Spleen (tissue), 11 donors: ENCODE results near the gene BHLHA9. TPM values are rescaled to one million over a fixed set of nuclear protein-coding genes. Genes with fewer than 3 reads are reported as not detected.

ENCODE experiments used
- DNase-seq: peaks from one replicate; pipeline ENCODE4 v3.0.0-alpha.2; 2020
- H3K27ac ChIP-seq, 8 donors: fragments of 200-600 bp; sonication (generic) in 7 of 8; 1 replicate in 4 of 8; 2 replicates in 4 of 8; pipeline versions ENCODE4 v1.5.0 to v1.8.0; 2016 to 2021; ENCODE audit warnings: inconsistent platforms in 4 of 8, mild to moderate bottlenecking in 4 of 8, moderate library complexity in 1 of 8
- H3K27me3 ChIP-seq, 7 donors: fragments of 200-600 bp; sonication (generic) in 6 of 7; replicated peaks in 1 of 7; 1 replicate in 4 of 7; 2 replicates in 3 of 7; pipeline versions ENCODE4 v1.5.0 to v1.8.0; 2016 to 2021; ENCODE audit warnings: inconsistent platforms in 3 of 7, mild to moderate bottlenecking in 1 of 7
- H3K36me3 ChIP-seq, 6 donors: fragments of 200-600 bp; sonication (generic) in 5 of 6; 1 replicate in 4 of 6; 2 replicates in 2 of 6; pipeline versions ENCODE4 v1.5.0 to v1.8.0; 2016 to 2021; ENCODE audit warnings: inconsistent platforms in 2 of 6
- H3K4me1 ChIP-seq, 6 donors: fragments of 200-600 bp; sonication (generic) in 5 of 6; 1 replicate in 3 of 6; 2 replicates in 3 of 6; pipeline versions ENCODE4 v1.5.0 to v1.8.0; 2016 to 2021; ENCODE audit warnings: inconsistent platforms in 3 of 6
- H3K4me3 ChIP-seq, 8 donors: fragments of 200-600 bp; sonication (generic) in 7 of 8; 1 replicate in 4 of 8; 2 replicates in 4 of 8; pipeline versions ENCODE4 v1.5.0 to v1.8.0; 2016 to 2021; ENCODE audit warnings: inconsistent platforms in 4 of 8, mild to moderate bottlenecking in 4 of 8, moderate library complexity in 2 of 8
- H3K9me3 ChIP-seq, 8 donors: fragments of 200-600 bp; sonication (generic) in 7 of 8; 1 replicate in 4 of 8; 2 replicates in 4 of 8; pipeline versions ENCODE4 v1.5.0 to v1.8.0; 2016 to 2021; ENCODE audit warnings: inconsistent platforms in 4 of 8
- CTCF ChIP-seq, 11 experiments: fragments of 200-600 bp in 7 of 11; fragments of 450-650 bp in 4 of 11; sonication (generic) in 4 of 11; IDR thresholded peaks in 8 of 11; conservative IDR thresholded peaks in 3 of 11; 1 replicate in 7 of 11; 2 replicates in 4 of 11; pipeline versions ENCODE4 v1.4.0 to v1.8.0; 2016 to 2021; ENCODE audit warnings: antibody characterized with exemption in 11 of 11, inconsistent platforms in 4 of 11, mild to moderate bottlenecking in 1 of 11
- POLR2A ChIP-seq, 3 donors: fragments of 450-650 bp; IDR thresholded peaks; one replicate each; pipeline ENCODE4 v1.5.1; 2017; ENCODE audit warnings: antibody characterized with exemption in 3 of 3, mild to moderate bottlenecking in 1 of 3
- POLR2AphosphoS5 ChIP-seq, 3 donors: sonication (generic); formaldehyde crosslinking; IDR thresholded peaks; one replicate each; pipeline ENCODE4 v1.5.1; 2017; ENCODE audit warnings: antibody characterized with exemption in 3 of 3
- WGBS, 5 donors: extraction: QIAGEN DNeasy Blood & Tissue Kit in 3 of 5; methylation state at CpG; one replicate each; pipeline versions ENCODE4 v1.1.5 to v1.1.7; 2013 to 2018; 5-methylcytosine and 5-hydroxymethylcytosine counted together
- intact Hi-C: fragments of 100-400 bp; cut with DNase I; formaldehyde crosslinking; loops from one replicate; pipeline ENCODE4 v1.15.0; 2023; ENCODE audit warnings: low total_unique reads
- polyA plus RNA-seq, 3 donors: library from polyadenylated mRNA; stranded (reverse); fragments of 200-250 nt; gene quantifications; one replicate each; pipeline ENCODE4 v1.2.1, GENCODE V29; 2013
- total RNA-seq, 7 donors: library from RNA; depleted of rRNA in 3 of 7; stranded (reverse); fragments of >200 nt in 3 of 7; fragmentation: NEBNext Ultra II Directional in 4 of 7; extraction: Animal tissue kit (Norgen Biotek cat#: 25700) in 4 of 7; gene quantifications; one replicate each; pipeline versions ENCODE4 v1.1.0 to v1.2.1, GENCODE V29; 2016 to 2021
- donor health status: healthy with polysubstance abuse.
- donor health status: DM: no; HTN: no; CAD: no; lungs with moderate emphysema.
- donor health status: DM: no; HTN: no; CAD: no.
- donor health status: Bipolar disorder and iron deficiency.
- donor health status: healthy.
- donor health status: DM: no; HTN: no; CAD: no.
- donor health status: DM: yes; HTN: yes; CAD: no.

The BHLHA9 gene
- total and polyA plus RNA-seq, 10 donors = not detected

DNA sequence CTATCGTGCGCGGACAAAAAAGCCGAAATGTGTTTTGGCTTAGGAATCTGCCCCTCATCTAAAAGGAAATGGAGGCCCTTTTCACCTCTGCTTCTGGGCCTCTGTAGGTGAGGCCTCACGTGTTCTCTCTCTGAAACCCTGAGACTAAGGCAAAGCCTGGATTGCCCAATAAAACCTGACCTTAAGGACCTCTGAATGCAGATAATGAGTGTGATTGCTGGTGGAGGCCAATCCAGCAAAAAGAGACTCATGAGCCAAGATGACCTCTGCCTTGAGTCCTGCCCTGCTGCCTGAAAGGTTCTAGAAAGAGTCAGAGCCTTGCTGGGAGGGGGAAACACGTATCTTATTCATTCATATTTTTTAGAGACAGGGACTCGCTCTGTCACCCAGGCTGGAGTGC lies 45.9 kb upstream of the BHLHA9 start:
- Histone ChIP-seq H3K9me3 (peaks cover 0 to 3% (median 0%) of the 10 kb centered on the region in 8 donors), H3K27ac (no peak overlapping the region), H3K36me3 (peaks cover 0 to 10% (median 0%) of the 10 kb centered on the region in 6 donors), H3K4me3 (no peak overlapping the region), H3K27me3 (peaks cover 0 to 19% (median 14%) of the 10 kb centered on the region in 7 donors), H3K4me1 (peaks cover 6 to 42% (median 26%) of the 10 kb centered on the region in 6 donors)
- intact Hi-C loops = no loop called here
- no peak for DNase-seq
- TF ChIP-seq CTCF (IDR thresholded peaks at IDR 0.05 in 8 of 11, conservative IDR thresholded peaks at IDR 0.05 in 3 of 11) (no peak), POLR2A (IDR thresholded peaks at IDR 0.05) (no peak), POLR2AphosphoS5 (IDR thresholded peaks at IDR 0.05) (no peak)
- WGBS, 5 donors = 81 to 94% (median 93%) methylated on average over 7 of the region's 7 CpGs

DNA sequence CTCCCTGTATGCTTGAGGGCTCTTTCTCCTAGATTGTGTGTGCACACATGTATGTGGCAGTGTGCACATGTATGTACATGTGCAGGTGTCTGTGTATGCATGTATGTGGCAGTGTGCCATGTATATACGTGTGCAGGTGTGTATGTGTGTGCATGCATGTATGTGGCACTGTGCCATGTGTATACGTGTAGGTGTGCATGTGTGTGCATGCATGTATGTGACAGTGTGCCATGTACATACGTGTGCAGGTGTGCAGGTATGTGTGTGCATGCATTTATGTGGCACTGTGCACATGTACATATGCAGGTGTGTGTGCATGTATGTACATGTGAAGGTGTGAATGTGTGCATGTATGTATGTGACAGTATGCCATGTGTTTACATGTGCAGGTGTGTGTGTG lies 43.9 kb upstream of the BHLHA9 start:
- H3K9me3 ChIP-seq = peaks cover 0 to 2% (median 0%) of the 10 kb centered on the region in 8 donors
- peaks cover 0 to 10% (median 0%) of the 10 kb centered on the region in 6 donors for H3K36me3 ChIP-seq
- 67 to 88% (median 88%) methylated on average over 3 of the region's 3 CpGs for WGBS, 5 donors
- H3K4me3 ChIP-seq = no peak overlapping the region
- no peak for DNase-seq
- H3K27ac ChIP-seq = no peak overlapping the region
- peaks cover 10 to 54% (median 37%) of the 10 kb centered on the region in 6 donors for H3K4me1 ChIP-seq
- peaks cover 0 to 39% (median 25%) of the 10 kb centered on the region in 7 donors for H3K27me3 ChIP-seq
- intact Hi-C loops = no loop called here
- TF ChIP-seq POLR2A (IDR thresholded peaks at IDR 0.05) (no peak), CTCF (IDR thresholded peaks at IDR 0.05 in 8 of 11, conservative IDR thresholded peaks at IDR 0.05 in 3 of 11) (no peak)

GRCh38 chr17:1227365-1227764 lies 42.9 kb upstream of the BHLHA9 start:
- H3K4me3 ChIP-seq = peak overlapping the region in 4 of 8 donors; percentile 66 to 90 (median 72)
- peaks cover 10 to 64% (median 43%) of the 10 kb centered on the region in 6 donors for H3K4me1 ChIP-seq
- no peaks in the 10 kb centered on the region for H3K9me3 ChIP-seq
- H3K27me3 ChIP-seq = peaks cover 0 to 49% (median 25%) of the 10 kb centered on the region in 7 donors
- 74 to 83% (median 83%) methylated on average over 5 of the region's 5 CpGs for WGBS, 5 donors
- peaks cover 0 to 10% (median 0%) of the 10 kb centered on the region in 6 donors for H3K36me3 ChIP-seq
- intact Hi-C loops = no loop called here
- H3K27ac ChIP-seq = no peak overlapping the region
- TF ChIP-seq CTCF (IDR thresholded peaks at IDR 0.05 in 8 of 11, conservative IDR thresholded peaks at IDR 0.05 in 3 of 11) = no peak
- TF ChIP-seq POLR2A (IDR thresholded peaks at IDR 0.05) = no peak
- TF ChIP-seq POLR2AphosphoS5 (IDR thresholded peaks at IDR 0.05) = no peak
- DNase-seq = no peak

DNA sequence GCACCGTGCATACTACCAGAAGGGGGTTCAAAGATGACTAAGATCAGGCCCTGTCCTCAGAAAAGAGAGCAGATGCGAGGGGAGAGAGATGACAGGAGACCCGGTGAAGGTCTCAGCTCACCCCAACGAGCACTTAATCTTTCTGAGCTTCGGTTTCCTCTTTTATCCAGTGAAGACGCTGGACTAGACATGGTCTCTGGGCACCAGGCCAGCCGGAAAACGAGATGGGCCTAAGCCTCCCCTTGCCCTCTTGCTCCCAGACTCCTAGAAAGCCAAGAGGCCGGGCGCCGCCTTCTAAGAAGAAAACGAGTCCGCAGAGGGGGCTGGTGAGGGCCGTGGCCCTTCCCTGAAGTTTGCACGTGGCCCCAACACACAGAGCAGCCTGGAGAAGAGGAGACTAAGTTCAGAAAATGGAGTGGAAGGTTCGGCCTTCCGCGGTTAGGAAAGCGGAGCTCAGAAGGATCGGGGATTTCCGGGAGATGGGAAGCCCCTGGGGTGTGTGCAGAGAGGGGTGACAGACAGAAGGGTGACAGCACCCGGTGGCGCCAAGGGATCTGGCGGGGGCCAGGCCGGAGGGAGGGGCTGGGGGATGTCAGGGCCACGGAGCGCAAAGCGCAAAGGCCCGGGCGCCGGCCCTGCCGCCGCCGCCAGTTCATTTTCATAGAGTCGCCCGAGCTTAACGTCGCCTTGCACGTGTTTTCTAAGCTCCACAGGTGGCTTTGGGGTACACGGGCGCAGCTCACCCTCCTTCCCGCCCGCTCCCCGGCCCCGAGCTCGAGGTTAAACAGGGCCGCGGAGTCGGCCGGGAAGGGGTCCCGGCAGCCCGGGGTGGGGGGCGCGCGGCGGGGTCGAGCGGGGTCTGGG lies 42.1 kb upstream of the BHLHA9 start:
- Histone ChIP-seq H3K4me3 (peak overlapping the region; percentile 40 to 90 (median 66)), H3K4me1 (peaks cover 10 to 64% (median 43%) of the 10 kb centered on the region in 6 donors), H3K27me3 (peaks cover 0 to 52% (median 25%) of the 10 kb centered on the region in 7 donors), H3K27ac (peak overlapping the region in 6 of 8 donors; percentile 8 to 89 (median 80)), H3K9me3 (no peaks in the 10 kb centered on the region), H3K36me3 (peaks cover 0 to 10% (median 0%) of the 10 kb centered on the region in 6 donors)
- DNase-seq = peak; percentile 84
- TF ChIP-seq POLR2A (IDR thresholded peaks at IDR 0.05) (no peak), CTCF (IDR thresholded peaks at IDR 0.05 in 8 of 11, conservative IDR thresholded peaks at IDR 0.05 in 3 of 11) (peak in 1 of 11 experiments; percentile 11), POLR2AphosphoS5 (IDR thresholded peaks at IDR 0.05) (peak in 2 of 3 donors; percentile 30 to 50)
- intact Hi-C loops = no loop called here
- 8 to 16% (median 9%) methylated on average over 30 to 58 of the region's 58 CpGs for WGBS, 5 donors
